WTC11 (cell line): ENCODE measurements around the gene STARD9.

ENCODE experiments used
- CBFB ChIP-seq: sonication (generic); formaldehyde crosslinking; IDR thresholded peaks from 2 replicates; pipeline ENCODE4 v1.8.1; 2022; ENCODE audit warnings: mild to moderate bottlenecking, low read depth, missing genetic modification reagents
- CTCF ChIP-seq: fragments of 200-600 bp; IDR thresholded peaks from 2 replicates; pipeline ENCODE4 v1.8.0; 2022; ENCODE audit warnings: antibody characterized with exemption
- JUN ChIP-seq: sonication (generic); formaldehyde crosslinking; IDR thresholded peaks from 2 replicates; pipeline ENCODE4 v1.8.0; 2023; ENCODE audit warnings: mild to moderate bottlenecking, missing genetic modification reagents
- NFYB ChIP-seq: sonication (generic); formaldehyde crosslinking; conservative IDR thresholded peaks from 2 replicates; pipeline ENCODE4 v1.8.0; 2022; ENCODE audit warnings: low read depth, missing genetic modification reagents
- NR2C2 ChIP-seq: sonication (generic); formaldehyde crosslinking; IDR thresholded peaks from 2 replicates; pipeline ENCODE4 v1.8.0; 2022; ENCODE audit warnings: mild to moderate bottlenecking, missing genetic modification reagents
- SP1 ChIP-seq: sonication (generic); formaldehyde crosslinking; conservative IDR thresholded peaks from 2 replicates; pipeline ENCODE4 v1.8.1; 2022; ENCODE audit warnings: missing genetic modification reagents

GRCh38 chr15:42728972-42729371 is 153.6 kb downstream of the STARD9 start:
- no peak for TF ChIP-seq NFYB (CRISPR knock-in tag)
- TF ChIP-seq NR2C2 (CRISPR knock-in tag) = no peak
- no peak for TF ChIP-seq SP1 (CRISPR knock-in tag)
- no peak for TF ChIP-seq CTCF
- TF ChIP-seq CBFB = no peak
- TF ChIP-seq JUN (CRISPR knock-in tag) = no peak
